ENCODE measurements around the gene NKX1-2.

Gene NKX1-2

DNA sequence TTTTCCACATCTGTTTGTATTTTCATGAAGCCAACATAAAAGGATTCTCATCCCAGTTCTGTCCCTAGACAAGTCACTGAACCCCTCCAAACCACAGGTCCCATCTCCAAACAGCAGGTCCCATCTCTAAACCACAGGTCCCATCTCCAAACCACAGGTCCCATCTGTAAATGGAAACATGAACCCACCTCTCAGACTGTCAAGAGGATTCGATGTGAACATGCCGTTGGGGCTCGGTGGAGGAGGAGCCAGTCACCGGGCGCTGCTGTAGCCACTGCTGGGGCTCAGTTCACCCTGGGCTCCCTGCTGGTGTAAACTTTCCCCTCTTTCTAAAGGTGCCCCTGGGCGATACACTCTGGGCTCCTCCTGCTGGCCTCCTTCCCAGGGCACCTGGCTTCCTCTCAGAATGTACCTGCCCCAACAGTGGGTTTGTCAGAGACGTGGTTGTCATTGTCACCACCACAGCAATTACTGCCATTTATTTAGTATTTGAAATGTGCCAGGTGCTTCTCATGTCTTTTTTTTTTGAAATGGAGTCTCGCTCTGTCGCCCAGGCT is 24.8 kb upstream of the NKX1-2 start:
- DNase-seq, result no peak

GRCh38 chr10:124473070-124473469 is 23.2 kb upstream of the NKX1-2 start:
- no peak for DNase-seq

- DNase-seq, result no peak
These were observed 22.2 kb upstream of the NKX1-2 start for GRCh38 chr10:124472071-124472470.

DNA sequence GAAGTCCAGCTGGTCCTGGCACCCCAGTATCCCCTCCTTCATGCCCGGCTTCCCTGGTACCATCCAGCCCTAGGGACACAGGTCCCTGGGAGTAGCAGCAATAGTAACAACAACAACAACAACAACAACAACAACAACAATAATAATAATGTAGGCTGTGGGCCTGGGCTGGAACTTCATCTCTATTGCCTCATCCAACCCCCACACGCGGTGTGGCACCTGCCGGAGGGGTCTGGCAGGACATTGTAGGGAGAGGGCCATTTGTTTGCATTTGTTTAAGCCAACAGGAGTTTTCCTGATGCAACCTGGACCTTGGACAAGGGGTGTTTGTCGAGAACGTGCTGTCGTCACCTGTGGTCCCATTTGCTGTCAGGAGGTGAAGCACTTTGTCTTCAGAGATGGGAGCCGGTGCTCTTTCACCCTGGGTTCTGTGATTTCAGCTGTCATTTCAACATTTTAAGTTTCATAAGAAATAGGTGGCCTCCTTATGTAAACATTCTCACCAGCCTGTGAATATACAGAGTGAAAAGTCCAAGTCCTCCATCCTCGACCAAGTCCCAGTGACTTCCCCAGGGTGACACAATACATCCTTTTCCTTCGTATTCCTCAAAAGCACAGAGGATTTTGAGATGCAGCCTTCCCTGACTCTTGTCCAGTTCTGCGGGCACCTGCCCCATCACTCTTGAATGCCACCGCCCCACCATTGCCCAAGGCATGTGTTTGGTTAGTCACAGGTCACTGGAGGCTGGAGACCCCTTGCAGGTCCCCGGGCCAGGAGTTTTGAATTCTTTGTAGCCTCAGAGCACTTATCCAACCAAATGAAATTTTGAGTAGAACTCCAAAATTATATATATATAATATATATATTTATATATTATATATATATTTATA is 21.0 kb upstream of the NKX1-2 start:
- no peak for DNase-seq

DNA sequence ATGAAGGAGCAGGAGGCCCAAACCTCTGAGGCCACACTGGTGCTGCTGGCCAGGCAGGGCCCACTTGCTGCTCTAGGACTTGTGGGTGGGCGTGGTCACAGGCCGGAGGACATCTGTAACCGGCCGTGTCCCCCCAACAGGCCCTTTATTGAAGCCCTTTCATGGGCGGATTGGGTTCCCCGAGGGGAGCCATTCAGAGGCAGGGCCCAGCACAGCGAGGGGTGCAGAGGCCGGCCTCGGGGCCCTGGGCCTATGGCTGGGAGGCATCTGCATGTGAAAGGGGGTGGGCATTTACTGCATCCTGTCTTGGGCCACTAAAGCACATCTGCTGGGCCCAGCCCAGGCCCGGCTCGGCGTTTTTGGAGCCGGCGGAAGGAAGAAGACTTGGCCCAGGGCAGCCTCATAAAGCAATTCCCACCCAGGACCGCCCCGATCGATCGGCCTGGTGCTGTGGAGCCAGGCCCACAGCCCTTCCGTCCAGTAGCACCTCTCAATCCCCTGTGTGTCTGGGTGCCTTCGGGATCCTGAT is 20.2 kb upstream of the NKX1-2 start:
- no peak for DNase-seq

DNA sequence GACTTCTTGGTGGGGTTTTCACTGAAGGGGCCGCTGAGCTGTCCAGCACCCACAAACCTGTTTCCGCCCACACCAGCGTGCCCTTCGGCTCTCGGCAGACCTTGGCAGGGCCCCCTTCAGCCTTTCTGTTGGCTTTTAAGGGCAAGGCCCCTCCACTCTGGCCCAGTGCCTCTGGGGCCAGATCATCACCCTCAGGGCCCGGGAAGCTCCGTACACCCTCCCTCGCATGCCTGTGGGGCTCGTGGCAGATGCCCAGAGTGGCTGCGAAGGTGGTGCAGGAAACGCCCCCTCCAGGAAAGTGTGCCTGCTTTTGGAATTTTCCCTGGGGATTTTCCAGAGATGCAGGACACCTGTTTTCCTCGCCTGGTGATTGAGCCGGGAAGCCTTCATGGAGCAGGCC is 18.8 kb upstream of the NKX1-2 start:
- DNase-seq, result no peak

GRCh38 chr10:124467165-124467564 is 17.3 kb upstream of the NKX1-2 start:
- DNase-seq, result no peak

- DNase-seq, result no peak
These were observed 16.1 kb upstream of the NKX1-2 start for GRCh38 chr10:124465777-124466488.

GRCh38 chr10:124465003-124465776 is 15.4 kb upstream of the NKX1-2 start:
- DNase-seq, result no peak

- DNase-seq, result no peak
These were observed 14.5 kb upstream of the NKX1-2 start for GRCh38 chr10:124464028-124464965.

- no peak for DNase-seq
These were observed 12.5 kb upstream of the NKX1-2 start for GRCh38 chr10:124462348-124462695.

DNA sequence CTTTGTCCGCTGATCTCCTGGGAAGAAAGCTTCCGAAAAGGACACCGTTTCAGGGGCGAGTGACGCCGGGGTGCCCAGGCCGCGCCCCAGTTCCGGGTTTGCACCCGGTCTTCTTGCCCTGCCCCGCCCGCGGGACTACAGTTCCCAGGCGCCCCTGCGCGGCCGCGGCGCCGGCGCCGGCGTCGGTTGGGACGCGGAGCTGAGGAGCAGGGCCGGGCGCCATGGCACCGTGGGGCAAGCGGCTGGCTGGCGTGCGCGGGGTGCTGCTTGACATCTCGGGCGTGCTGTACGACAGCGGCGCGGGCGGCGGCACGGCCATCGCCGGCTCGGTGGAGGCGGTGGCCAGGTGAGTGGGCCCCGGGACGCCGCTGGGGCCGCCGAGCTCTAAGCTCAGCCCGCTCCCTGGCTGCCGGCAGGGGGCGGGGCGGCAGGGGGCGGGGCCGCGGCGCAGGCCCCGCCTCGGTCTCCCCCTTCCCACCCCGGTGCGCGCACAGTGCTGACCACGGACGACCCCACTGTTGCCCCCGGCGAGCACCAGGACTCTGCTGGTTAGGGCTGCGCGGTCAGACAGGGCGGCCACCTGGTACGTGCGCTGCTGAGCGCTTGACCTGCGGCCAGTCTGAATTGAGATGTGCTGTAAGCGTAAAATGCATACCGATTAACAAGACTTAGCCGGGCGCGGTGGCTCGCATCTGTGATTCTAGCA is 12.0 kb upstream of the NKX1-2 start, which contains the start of gene LHPP:
LHPP (plus strand) TSS at position 182 of the 706 bp plus-strand sequence; CDS start at position 222, 40 bp downstream.
- peak; percentile 35 for DNase-seq

- DNase-seq, result no peak
These were observed 10.3 kb upstream of the NKX1-2 start for GRCh38 chr10:124460144-124460543.

- no peak for DNase-seq
These were observed 9.6 kb upstream of the NKX1-2 start for GRCh38 chr10:124459395-124459794.

- DNase-seq, result no peak
These were observed 9.1 kb upstream of the NKX1-2 start for GRCh38 chr10:124458889-124459288.

GRCh38 chr10:124458473-124458872 is 8.6 kb upstream of the NKX1-2 start:
- no peak for DNase-seq

- DNase-seq, result no peak
These were observed 5.6 kb upstream of the NKX1-2 start for GRCh38 chr10:124455441-124455840.

DNA sequence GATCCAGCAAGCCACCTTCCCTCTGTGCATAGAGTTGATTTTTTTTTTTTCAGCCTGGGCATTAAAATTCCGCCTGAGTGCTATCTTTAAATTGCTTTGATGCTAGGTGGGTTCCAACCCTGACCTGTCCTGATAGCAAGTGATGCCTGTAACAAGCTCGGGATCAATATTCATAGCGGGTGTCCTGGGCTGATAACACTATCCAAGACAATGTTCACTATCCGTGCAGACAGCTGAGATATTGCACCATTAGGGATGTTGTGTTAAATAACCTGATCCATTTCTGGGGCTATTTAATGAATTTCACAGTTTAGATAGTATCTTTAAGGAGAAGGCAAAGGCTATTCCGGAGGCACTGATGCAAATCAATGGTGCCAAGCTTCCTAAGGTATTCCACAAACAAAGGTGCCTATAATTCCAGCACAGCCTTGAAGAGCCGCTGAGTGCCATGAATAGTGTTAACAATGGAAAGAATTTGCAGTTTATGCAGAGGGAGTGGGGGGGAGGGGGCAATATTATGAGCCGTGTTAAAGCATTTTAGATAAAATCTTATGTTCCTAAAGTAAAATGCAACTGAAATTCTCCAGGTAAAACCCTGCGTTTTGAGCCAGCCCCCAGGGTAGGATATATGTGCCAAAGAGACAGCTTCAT is 4.2 kb upstream of the NKX1-2 start:
- no peak for DNase-seq

DNA sequence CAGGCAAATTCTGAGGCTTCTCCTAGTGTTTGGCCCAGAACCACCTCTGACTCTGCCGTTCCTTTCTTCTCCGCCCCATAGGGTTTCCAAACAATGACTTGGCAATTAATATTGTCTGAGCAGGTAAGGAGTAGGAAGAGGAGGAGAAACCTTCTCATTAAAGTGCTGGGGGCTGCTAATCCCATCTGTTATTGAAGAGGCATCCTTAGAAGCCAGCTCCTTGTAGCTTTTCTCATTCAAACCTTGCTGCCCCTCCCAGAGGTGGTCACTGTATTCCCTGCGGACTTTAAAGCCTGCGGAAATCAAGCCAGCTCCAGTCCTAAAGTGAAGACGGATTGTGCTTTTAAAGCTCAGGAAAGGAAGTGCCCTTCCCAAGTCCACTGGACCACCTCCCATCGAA is 1.4 kb upstream of the NKX1-2 start:
- DNase-seq, result no peak

GRCh38 chr10:124450783-124451057 is 885 bp upstream of the NKX1-2 start:
- DNase-seq, result no peak
